Natural killer cell (primary cell): ENCODE data around the gene ADSS1. TPM values are rescaled to one million over a fixed set of nuclear protein-coding genes. Genes with fewer than 3 reads are reported as not detected.

Experiments used
- ATAC-seq, 3 donors: fragments of 150-1000 bp in 2 of 3; fragments of 200-7000 bp in 1 of 3; cut with Tn5 transposase; 1 replicate in 1 of 3; 2 replicates in 2 of 3; pipeline ENCODE4 v1.10.0; 2021; ENCODE audit warnings: mild to moderate bottlenecking in 2 of 3, moderate library complexity in 2 of 3
- DNase-seq, 2 donors: peaks; one replicate each; pipeline versions ENCODE4 v3.0.0 to v3.0.0-alpha.2; 2013 to 2021; ENCODE audit warnings: mixed read lengths in 1 of 2
- H3K27ac ChIP-seq: one replicate; pipeline ENCODE4 v1.5.1; 2013; ENCODE audit warnings: mild to moderate bottlenecking, low read length
- H3K27me3 ChIP-seq: one replicate; pipeline ENCODE4 v1.6.1; 2013; ENCODE audit warnings: low read length; ENCODE audit not compliant: control insufficient read depth, insufficient read depth
- H3K36me3 ChIP-seq: one replicate; pipeline ENCODE4 v1.6.1; 2013; ENCODE audit warnings: low read length; ENCODE audit not compliant: control insufficient read depth, insufficient read depth
- H3K4me1 ChIP-seq: one replicate; pipeline ENCODE4 v1.6.1; 2013; ENCODE audit warnings: low read length; ENCODE audit not compliant: control insufficient read depth, insufficient read depth
- H3K4me3 ChIP-seq: one replicate; pipeline ENCODE4 v1.5.1; 2013; ENCODE audit warnings: low read length
- H3K9me3 ChIP-seq: one replicate; pipeline ENCODE4 v1.6.1; 2013; ENCODE audit warnings: low read length; ENCODE audit not compliant: control insufficient read depth, insufficient read depth
- H3K27ac Mint-ChIP-seq, 2 donors: one replicate each; pipeline ENCODE4 v1.8.0; 2022; ENCODE audit warnings: mild to moderate bottlenecking in 2 of 2, mixed read lengths in 2 of 2, moderate library complexity in 1 of 2
- H3K27me3 Mint-ChIP-seq, 2 donors: one replicate each; pipeline ENCODE4 v1.8.0; 2022; ENCODE audit warnings: low read depth in 2 of 2, mixed read lengths in 2 of 2
- H3K36me3 Mint-ChIP-seq: one replicate; pipeline ENCODE4 v1.8.0; 2022; ENCODE audit warnings: mixed read lengths
- H3K4me1 Mint-ChIP-seq, 2 donors: one replicate each; pipeline ENCODE4 v1.8.0; 2022; ENCODE audit warnings: mixed read lengths in 2 of 2
- H3K4me3 Mint-ChIP-seq: one replicate; pipeline ENCODE4 v1.8.0; 2022; ENCODE audit warnings: mild to moderate bottlenecking, moderate library complexity, mixed read lengths
- H3K9me3 Mint-ChIP-seq, 2 donors: one replicate each; pipeline ENCODE4 v1.8.0; 2022; ENCODE audit warnings: mixed read lengths in 2 of 2
- WGBS: methylation state at CpG from one replicate; pipeline ENCODE4 v1.1.7; 2013; ENCODE audit warnings: missing lambda C conversion rate; ENCODE audit not compliant: insufficient coverage; 5-methylcytosine and 5-hydroxymethylcytosine counted together
- intact Hi-C: fragments of 100-400 bp; cut with micrococcal nuclease; formaldehyde crosslinking; loops from one replicate; pipeline ENCODE4 v1.14.2; 2022
- total RNA-seq, 4 donors: library from RNA; stranded (reverse); fragments of 120-200 nt in 1 of 4; gene quantifications; one replicate each; pipeline versions ENCODE4 v1.2.3 to v1.2.4, GENCODE V29; 2013 to 2022
- TF ChIP-seq, protein P1 (sequence below): fragments of 200-600 bp; IDR thresholded peaks from one replicate; pipeline ENCODE4 v1.8.0; 2022; ENCODE audit warnings: antibody characterized with exemption

The ADSS1 gene
- total RNA-seq, 3 donors from 2014 or later (not counting 1 experiment from before 2014, with no cell fraction given) = 2.1 to 2.7 (median 2.5) TPM

DNA sequence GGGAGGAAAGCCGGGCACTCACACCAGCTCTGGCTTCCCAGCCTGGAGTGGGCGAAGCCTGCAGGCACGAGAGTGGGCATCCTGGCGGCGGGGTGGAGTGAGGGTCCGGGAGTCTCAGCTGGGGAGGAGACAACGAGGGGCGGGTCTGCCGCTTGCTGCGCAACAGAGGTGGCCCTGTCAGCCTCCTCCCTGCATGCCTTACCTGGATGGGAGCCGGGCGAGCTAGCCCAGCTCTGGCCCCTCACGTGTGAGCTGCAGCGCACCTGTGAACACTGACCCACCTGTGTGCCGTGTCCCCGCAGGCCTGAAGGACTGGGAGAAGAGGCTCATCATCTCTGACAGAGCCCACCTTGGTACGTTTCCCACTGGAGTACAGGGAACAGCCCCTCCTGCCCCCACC lies 15.0 kb downstream of the ADSS1 start:
- H3K9me3 ChIP-seq = no peaks in the 10 kb centered on the region
- Mint-ChIP-seq H3K9me3 (no peaks in the 10 kb centered on the region), H3K4me1 (peaks cover 0 to 4% of the 10 kb centered on the region in 2 donors), H3K27me3 (no peaks in the 10 kb centered on the region), H3K27ac (no peak overlapping the region), H3K36me3 (no peaks in the 10 kb centered on the region), H3K4me3 (no peak overlapping the region)
- no peaks in the 10 kb centered on the region for H3K4me1 ChIP-seq
- DNase-seq (no peak), ATAC-seq (no peak)
- TF ChIP-seq, protein P1, sequence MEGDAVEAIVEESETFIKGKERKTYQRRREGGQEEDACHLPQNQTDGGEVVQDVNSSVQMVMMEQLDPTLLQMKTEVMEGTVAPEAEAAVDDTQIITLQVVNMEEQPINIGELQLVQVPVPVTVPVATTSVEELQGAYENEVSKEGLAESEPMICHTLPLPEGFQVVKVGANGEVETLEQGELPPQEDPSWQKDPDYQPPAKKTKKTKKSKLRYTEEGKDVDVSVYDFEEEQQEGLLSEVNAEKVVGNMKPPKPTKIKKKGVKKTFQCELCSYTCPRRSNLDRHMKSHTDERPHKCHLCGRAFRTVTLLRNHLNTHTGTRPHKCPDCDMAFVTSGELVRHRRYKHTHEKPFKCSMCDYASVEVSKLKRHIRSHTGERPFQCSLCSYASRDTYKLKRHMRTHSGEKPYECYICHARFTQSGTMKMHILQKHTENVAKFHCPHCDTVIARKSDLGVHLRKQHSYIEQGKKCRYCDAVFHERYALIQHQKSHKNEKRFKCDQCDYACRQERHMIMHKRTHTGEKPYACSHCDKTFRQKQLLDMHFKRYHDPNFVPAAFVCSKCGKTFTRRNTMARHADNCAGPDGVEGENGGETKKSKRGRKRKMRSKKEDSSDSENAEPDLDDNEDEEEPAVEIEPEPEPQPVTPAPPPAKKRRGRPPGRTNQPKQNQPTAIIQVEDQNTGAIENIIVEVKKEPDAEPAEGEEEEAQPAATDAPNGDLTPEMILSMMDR = no peak
- no peak overlapping the region for H3K4me3 ChIP-seq
- 94% methylated on average over 17 of the region's 17 CpGs for WGBS
- intact Hi-C loops = no loop called here
- H3K27me3 ChIP-seq = no peaks in the 10 kb centered on the region
- H3K27ac ChIP-seq = no peak overlapping the region
- H3K36me3 ChIP-seq = no peaks in the 10 kb centered on the region

DNA sequence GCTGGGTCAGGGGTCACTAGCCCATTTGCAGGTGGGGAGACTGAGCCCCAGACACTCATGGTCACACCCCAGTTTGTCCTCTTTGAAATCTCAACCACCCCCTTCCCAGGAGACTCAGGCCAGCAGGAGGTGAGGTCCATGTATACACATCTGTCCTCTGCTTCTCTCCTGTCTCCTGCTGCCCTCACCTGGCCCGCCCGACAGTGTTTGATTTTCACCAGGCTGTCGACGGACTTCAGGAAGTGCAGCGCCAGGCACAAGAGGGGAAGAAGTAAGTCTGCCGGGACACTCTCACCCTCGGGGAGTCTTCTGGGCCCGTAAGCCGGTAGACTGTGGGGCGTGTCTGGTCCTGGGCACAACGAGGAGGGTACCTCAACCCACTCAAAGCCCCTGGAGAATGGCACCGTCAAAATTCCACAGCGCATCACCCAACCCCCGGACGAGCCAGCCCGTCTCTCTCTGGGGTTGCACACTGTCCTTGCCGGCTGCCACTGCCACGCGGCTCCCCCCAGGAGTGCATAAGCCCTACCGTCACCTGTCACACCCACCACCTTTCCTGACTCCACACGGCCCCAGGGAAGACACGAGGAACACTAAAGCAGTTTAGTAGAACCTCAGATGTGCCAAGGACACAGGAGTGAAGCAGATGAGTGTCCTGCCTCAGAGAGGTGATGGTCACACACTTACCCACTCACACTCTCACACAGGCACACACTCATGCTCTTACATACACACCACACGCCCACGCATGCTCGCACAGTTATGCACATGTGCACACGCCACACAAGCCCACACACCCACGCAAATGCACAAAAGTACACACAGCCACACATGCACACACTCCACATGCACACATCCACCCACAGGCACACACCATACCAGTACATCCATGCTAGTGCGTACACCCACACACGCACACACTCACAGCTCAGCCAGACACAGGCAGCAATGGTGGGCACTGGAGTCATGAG lies 15.8 kb downstream of the ADSS1 start:
- H3K36me3 Mint-ChIP-seq = no peaks in the 10 kb centered on the region
- H3K9me3 Mint-ChIP-seq = no peaks in the 10 kb centered on the region
- no peak overlapping the region for H3K27ac ChIP-seq
- TF ChIP-seq, protein P1 = no peak
- no peaks in the 10 kb centered on the region for H3K36me3 ChIP-seq
- peaks cover 0 to 4% of the 10 kb centered on the region in 2 donors for H3K4me1 Mint-ChIP-seq
- no peaks in the 10 kb centered on the region for H3K27me3 Mint-ChIP-seq
- 85% methylated on average over 29 of the region's 29 CpGs for WGBS
- H3K9me3 ChIP-seq = no peaks in the 10 kb centered on the region
- H3K27me3 ChIP-seq = no peaks in the 10 kb centered on the region
- no peak overlapping the region for H3K4me3 ChIP-seq
- intact Hi-C loops = no loop called here
- no peaks in the 10 kb centered on the region for H3K4me1 ChIP-seq
- DNase-seq = no peak
- no peak overlapping the region for H3K4me3 Mint-ChIP-seq
- H3K27ac Mint-ChIP-seq = no peak overlapping the region
- ATAC-seq = no peak

DNA sequence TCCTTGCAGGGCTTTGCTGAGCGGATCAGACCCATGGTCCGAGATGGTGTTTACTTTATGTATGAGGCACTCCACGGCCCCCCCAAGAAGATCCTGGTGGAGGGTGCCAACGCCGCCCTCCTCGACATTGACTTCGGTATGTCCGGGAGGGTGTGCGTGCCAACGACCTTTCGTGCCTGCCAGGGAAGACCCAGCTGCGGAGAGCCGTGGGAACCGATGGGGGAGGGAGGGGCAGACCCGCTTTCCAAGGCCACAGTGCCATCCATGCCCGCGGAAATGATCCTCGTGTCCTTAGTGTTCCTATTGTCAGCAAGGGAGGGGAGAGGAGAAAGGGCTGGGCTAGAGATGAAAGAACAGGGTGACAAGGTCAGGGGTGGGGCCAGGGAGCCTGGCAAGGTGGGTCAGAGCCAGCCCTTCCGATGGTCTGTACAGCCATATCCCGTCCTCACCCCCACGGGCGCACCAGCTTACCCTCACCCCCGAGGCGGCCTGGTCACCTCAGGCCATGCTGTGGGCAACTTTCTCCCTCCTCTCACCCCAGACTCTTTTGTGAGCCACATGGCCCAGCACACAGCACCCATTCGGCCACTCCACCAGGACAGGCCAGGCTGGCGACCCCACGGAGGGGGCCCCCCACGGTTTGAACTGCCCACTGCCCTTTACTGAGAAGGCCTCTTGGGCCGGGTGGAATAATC lies 17.2 kb downstream of the ADSS1 start:
- Mint-ChIP-seq H3K4me3 (no peak overlapping the region), H3K27ac (no peak overlapping the region), H3K27me3 (no peaks in the 10 kb centered on the region), H3K9me3 (no peaks in the 10 kb centered on the region), H3K36me3 (no peaks in the 10 kb centered on the region), H3K4me1 (peaks cover 0 to 2% of the 10 kb centered on the region in 2 donors)
- WGBS = 90% methylated on average over 29 of the region's 29 CpGs
- DNase-seq (no peak), ATAC-seq (no peak)
- Histone ChIP-seq H3K27ac (no peak overlapping the region), H3K36me3 (no peaks in the 10 kb centered on the region), H3K9me3 (no peaks in the 10 kb centered on the region), H3K4me1 (no peaks in the 10 kb centered on the region), H3K4me3 (no peak overlapping the region), H3K27me3 (no peaks in the 10 kb centered on the region)
- TF ChIP-seq, protein P1 = no peak
- intact Hi-C loops = no loop called here
